HG02973 (cell line): ENCODE measurements around the gene PCK2.

Experiments used
- ATAC-seq: cut with Tn5 transposase; IDR thresholded peaks from one replicate; pipeline ENCODE4 v1.9.1; 2021; ENCODE audit warnings: moderate library complexity; ENCODE audit not compliant: unreplicated experiment

PCK2 gene

DNA sequence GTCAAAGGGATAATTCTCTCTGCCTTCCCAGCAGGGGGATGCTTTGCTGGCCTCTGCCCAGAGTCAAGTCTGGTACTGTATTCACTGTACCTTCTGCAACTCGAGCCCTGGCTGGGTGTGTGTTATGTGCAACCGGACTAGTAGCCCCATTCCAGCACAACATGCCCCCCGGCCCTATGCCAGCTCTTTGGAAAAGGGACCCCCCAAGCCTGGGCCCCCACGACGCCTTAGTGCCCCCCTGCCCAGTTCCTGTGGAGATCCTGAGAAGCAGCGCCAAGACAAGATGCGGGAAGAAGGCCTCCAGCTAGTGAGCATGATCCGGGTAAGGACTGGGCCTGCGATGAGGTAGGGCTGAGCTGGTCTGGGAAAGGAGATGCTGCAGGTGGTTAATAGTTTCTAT lies 56.5 kb downstream of the PCK2 start:
- no peak for ATAC-seq

DNA sequence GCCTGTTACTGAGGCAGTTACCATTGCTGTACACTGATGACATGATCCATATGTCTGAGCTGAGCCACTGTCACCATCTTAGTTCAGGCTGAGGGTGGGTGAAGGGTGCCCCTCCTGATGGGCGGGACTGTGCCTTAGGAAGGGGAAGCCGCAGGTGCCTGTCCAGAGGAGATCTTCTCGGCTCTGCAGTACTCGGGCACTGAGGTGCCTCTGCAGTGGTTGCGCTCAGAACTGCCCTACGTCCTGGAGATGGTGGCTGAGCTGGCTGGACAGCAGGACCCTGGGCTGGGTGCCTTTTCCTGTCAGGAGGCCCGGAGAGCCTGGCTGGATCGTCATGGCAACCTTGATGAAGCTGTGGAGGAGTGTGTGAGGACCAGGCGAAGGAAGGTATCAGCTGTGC lies 56.9 kb downstream of the PCK2 start:
- no peak for ATAC-seq

DNA sequence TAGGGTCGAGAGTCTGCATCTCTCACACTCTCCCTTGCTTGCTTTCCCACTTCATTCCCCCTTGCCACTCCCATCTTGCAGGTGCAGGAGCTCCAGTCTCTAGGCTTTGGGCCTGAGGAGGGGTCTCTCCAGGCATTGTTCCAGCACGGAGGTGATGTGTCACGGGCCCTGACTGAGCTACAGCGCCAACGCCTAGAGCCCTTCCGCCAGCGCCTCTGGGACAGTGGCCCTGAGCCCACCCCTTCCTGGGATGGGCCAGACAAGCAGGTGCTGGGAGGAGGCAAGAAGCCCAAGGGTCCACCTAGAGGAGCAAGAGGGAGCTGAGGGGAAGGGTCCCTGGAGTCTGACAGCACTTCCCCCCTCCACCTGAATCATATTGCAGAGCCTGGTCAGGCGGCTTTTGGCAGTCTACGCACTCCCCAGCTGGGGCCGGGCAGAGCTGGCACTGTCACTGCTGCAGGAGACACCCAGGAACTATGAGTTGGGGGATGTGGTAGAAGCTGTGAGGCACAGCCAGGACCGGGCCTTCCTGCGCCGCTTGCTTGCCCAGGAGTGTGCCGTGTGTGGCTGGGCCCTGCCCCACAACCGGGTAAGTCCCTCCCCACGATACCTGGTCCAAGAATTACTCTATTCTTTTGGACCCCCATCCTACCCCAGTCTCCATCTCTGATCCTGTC lies 57.4 kb downstream of the PCK2 start:
- ATAC-seq, result no peak
